Measurements from ENCODE around the gene STX1A.

DNA sequence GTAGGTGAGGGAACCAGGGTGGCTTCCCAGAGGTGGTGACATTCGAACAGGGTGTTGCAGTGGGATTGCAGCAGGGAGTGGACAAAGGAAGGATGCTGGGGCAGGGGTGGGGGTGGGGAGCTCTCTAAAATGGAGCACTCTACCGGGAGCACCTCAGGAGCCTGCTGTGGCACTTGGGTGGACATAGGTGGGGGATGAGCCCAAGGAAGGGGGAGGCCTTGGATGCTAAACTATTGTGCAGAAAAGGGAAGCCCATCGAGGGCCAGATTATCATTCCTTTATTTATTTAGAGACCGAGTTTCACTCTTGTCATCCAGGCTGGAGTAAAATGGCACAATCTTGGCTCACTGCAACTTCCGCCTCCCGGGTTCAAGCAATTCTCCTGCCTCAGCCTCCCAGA is 3.3 kb upstream of the STX1A start:
- TF ChIP-seq, protein P1, sequence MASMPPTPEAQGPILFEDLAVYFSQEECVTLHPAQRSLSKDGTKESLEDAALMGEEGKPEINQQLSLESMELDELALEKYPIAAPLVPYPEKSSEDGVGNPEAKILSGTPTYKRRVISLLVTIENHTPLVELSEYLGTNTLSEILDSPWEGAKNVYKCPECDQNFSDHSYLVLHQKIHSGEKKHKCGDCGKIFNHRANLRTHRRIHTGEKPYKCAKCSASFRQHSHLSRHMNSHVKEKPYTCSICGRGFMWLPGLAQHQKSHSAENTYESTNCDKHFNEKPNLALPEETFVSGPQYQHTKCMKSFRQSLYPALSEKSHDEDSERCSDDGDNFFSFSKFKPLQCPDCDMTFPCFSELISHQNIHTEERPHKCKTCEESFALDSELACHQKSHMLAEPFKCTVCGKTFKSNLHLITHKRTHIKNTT (CRISPR knock-in tag; IDR thresholded peaks at IDR 0.05) = no peak
- TF ChIP-seq ZMYM3 (CRISPR knock-in tag; IDR thresholded peaks at IDR 0.05) = no peak
- no peak for TF ChIP-seq HDAC2 (CRISPR knock-in tag; IDR thresholded peaks at IDR 0.05)
